AG09309 (cell line): ENCODE results near the gene B3GALT2.
A peak's percentile ranks its signal among the peaks of the same experiment; 100 is the strongest.

ENCODE experiments used
- DNase-seq: peaks from one replicate; pipeline ENCODE4 v3.0.0-alpha.2; 2010; ENCODE audit warnings: low read depth
- H3K4me3 ChIP-seq: 2 replicates; pipeline ENCODE4 v1.5.1; 2011; ENCODE audit warnings: mild to moderate bottlenecking, low read depth, low read length, moderate library complexity; ENCODE audit not compliant: control insufficient read depth
- CTCF ChIP-seq: IDR thresholded peaks from 2 replicates; pipeline ENCODE4 v1.5.1; 2011; ENCODE audit warnings: mild to moderate bottlenecking, low read depth, low read length, inconsistent platforms; ENCODE audit not compliant: insufficient read depth, control insufficient read depth; ENCODE audit errors: missing control alignments

The B3GALT2 gene

GRCh38 chr1:193216920-193217319 is 30.5 kb upstream of the B3GALT2 start:
- DNase-seq = no peak
- no peak for TF ChIP-seq CTCF
- no peak overlapping the region for H3K4me3 ChIP-seq

- H3K4me3 ChIP-seq = no peak overlapping the region
- no peak for TF ChIP-seq CTCF
- no peak for DNase-seq
Observed at GRCh38 chr1:193213998-193214397, 27.6 kb upstream of the B3GALT2 start.

- H3K4me3 ChIP-seq = no peak overlapping the region
- TF ChIP-seq CTCF = no peak
- no peak for DNase-seq
Observed at GRCh38 chr1:193212637-193213036, 26.2 kb upstream of the B3GALT2 start.

GRCh38 chr1:193211539-193211938 is 25.1 kb upstream of the B3GALT2 start:
- DNase-seq = peak; percentile 28
- no peak for TF ChIP-seq CTCF

GRCh38 chr1:193210996-193211395 is 24.6 kb upstream of the B3GALT2 start:
- DNase-seq = no peak
- no peak for TF ChIP-seq CTCF
- H3K4me3 ChIP-seq = no peak overlapping the region

More at GRCh38 chr1:193211539-193211938, 25.1 kb upstream of the B3GALT2 start:
- no peak overlapping the region for H3K4me3 ChIP-seq

GRCh38 chr1:193201021-193201420 is 14.6 kb upstream of the B3GALT2 start:
- DNase-seq = no peak
- TF ChIP-seq CTCF = no peak
- H3K4me3 ChIP-seq = no peak overlapping the region

- no peak for DNase-seq
- TF ChIP-seq CTCF = no peak
Observed at GRCh38 chr1:193199940-193200339, 13.5 kb upstream of the B3GALT2 start.

More at GRCh38 chr1:193199940-193200339, 13.5 kb upstream of the B3GALT2 start:
- no peak overlapping the region for H3K4me3 ChIP-seq
